Type B pancreatic cell (in vitro differentiated cells): ENCODE results near the gene GRIN2A. TPM values are rescaled to one million over a fixed set of nuclear protein-coding genes. Genes with fewer than 3 reads are reported as not detected.

ENCODE experiments used
- DNase-seq: peaks from one replicate; pipeline ENCODE4 v3.0.0; 2021; ENCODE audit warnings: mixed read lengths; ENCODE audit not compliant: unreplicated experiment; ENCODE audit errors: extremely low spot score
- H3K27ac Mint-ChIP-seq: 2 replicates; pipeline ENCODE4 v1.8.0; 2021; ENCODE audit warnings: mild to moderate bottlenecking, mixed read lengths
- H3K27me3 Mint-ChIP-seq: 2 replicates; pipeline ENCODE4 v1.8.0; 2021; ENCODE audit warnings: mixed read lengths
- H3K36me3 Mint-ChIP-seq: 2 replicates; pipeline ENCODE4 v1.8.0; 2021; ENCODE audit warnings: mixed read lengths
- H3K4me1 Mint-ChIP-seq: one replicate; pipeline ENCODE4 v1.8.0; 2021; ENCODE audit warnings: mixed read lengths; ENCODE audit not compliant: unreplicated experiment
- H3K4me3 Mint-ChIP-seq: 2 replicates; pipeline ENCODE4 v1.8.0; 2021; ENCODE audit warnings: mild to moderate bottlenecking, mixed read lengths
- H3K9me3 Mint-ChIP-seq: 2 replicates; pipeline ENCODE4 v1.8.0; 2021; ENCODE audit warnings: mixed read lengths
- total RNA-seq: library from RNA; stranded (reverse); gene quantifications from 2 replicates; pipeline ENCODE4 v1.2.1, GENCODE V29; 2021; ENCODE audit warnings: low replicate concordance
- TF ChIP-seq, protein P1 (sequence below): fragments of 200-600 bp; sonication (generic); conservative IDR thresholded peaks from 2 replicates; pipeline ENCODE4 v1.5.0; 2021; ENCODE audit warnings: antibody characterized with exemption, mild to moderate bottlenecking

GRIN2A gene
- total RNA-seq, 1 donor from 2014 or later: 7.1 TPM

DNA sequence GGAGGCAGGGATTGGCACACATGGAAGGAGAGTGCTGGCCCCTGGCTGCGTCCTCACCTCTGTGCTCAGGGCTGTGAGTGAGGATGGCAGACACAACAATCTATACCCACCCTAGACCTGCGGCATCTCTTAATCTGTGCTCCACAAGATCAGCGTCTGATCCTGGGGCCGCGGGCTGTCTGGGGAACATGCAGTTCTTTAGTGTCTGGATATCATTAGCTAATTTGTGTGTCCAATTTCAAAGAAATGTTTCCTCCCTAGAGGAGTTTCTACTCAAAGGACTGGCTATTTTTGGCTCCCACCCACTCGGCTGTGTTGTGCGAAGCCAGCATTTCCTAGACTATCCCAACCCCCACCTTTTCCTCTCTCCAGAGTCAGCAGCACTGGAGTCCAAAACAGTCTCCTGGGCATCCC lies 93.8 kb downstream of the GRIN2A start:
- Mint-ChIP-seq H3K4me1 (peaks cover 7% of the 10 kb centered on the region), H3K4me3 (peak overlapping the region; percentile 2), H3K9me3 (no peaks in the 10 kb centered on the region), H3K36me3 (peaks cover 2% of the 10 kb centered on the region), H3K27ac (no peak overlapping the region), H3K27me3 (peaks cover 29% of the 10 kb centered on the region)
- DNase-seq: no peak
- TF ChIP-seq, protein P1, sequence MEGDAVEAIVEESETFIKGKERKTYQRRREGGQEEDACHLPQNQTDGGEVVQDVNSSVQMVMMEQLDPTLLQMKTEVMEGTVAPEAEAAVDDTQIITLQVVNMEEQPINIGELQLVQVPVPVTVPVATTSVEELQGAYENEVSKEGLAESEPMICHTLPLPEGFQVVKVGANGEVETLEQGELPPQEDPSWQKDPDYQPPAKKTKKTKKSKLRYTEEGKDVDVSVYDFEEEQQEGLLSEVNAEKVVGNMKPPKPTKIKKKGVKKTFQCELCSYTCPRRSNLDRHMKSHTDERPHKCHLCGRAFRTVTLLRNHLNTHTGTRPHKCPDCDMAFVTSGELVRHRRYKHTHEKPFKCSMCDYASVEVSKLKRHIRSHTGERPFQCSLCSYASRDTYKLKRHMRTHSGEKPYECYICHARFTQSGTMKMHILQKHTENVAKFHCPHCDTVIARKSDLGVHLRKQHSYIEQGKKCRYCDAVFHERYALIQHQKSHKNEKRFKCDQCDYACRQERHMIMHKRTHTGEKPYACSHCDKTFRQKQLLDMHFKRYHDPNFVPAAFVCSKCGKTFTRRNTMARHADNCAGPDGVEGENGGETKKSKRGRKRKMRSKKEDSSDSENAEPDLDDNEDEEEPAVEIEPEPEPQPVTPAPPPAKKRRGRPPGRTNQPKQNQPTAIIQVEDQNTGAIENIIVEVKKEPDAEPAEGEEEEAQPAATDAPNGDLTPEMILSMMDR: no peak

GRCh38 chr16:10087151-10087550 lies 95.1 kb downstream of the GRIN2A start:
- Mint-ChIP-seq H3K4me1 (peaks cover 9% of the 10 kb centered on the region), H3K9me3 (no peaks in the 10 kb centered on the region), H3K36me3 (peaks cover 4% of the 10 kb centered on the region), H3K27ac (no peak overlapping the region), H3K4me3 (no peak overlapping the region), H3K27me3 (peaks cover 30% of the 10 kb centered on the region)
- TF ChIP-seq, protein P1: no peak
- no peak for DNase-seq

DNA sequence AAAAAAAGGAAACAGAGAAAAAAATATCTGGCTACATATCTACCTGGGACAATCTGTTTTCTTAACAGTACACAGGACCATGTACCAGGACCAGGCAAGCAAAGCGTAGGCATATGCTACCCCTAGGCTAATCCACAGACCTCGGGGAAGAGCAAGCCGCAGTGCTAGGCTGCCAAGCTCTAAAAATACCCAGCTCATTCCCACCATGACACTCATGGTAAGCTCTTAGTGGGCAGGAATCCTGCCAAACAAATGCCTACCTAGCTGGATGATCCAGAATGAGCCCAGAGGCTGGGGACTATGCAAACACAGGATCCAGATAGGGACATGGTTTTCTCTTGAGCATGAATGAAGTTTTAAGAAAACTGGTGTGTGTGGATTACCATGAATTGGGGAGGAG lies 95.6 kb downstream of the GRIN2A start:
- Mint-ChIP-seq H3K4me3 (no peak overlapping the region), H3K4me1 (peaks cover 9% of the 10 kb centered on the region), H3K27me3 (peaks cover 30% of the 10 kb centered on the region), H3K9me3 (no peaks in the 10 kb centered on the region), H3K36me3 (peaks cover 4% of the 10 kb centered on the region), H3K27ac (no peak overlapping the region)
- TF ChIP-seq, protein P1: no peak
- no peak for DNase-seq

DNA sequence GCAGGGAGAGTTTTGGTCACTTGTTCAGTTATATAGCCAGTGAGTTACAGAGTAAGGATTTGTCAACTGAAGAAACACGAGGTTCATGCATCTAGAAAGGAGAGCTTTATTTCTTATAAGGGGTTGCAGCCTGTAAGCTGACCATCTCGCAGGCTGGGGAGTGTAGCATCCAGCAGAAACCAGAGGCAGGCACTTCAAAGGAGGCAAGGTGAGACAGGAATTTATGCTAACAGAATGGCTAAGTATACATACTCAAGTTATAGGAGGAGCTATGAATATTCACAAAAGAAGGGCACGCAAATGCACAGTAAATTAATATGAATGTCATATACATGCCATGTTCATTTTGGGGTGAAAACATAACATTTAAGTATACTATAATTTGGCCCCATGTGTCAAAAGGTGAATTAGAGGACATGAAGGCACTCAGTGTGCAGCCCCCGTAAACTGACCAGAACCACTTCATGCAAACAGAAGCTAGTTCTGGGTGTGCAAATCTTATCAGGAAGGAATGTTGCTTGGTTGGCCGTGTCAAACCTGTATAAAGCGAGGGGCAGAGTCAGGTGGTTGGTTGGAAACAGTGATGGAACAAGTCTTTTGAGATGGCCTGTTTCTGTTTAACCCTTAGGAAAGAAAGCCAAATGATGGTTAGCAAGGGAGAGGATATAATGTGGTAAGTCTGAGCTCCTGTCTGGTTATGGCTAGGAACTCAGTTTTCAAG lies 97.0 kb downstream of the GRIN2A start:
- no peaks in the 10 kb centered on the region for H3K9me3 Mint-ChIP-seq
- H3K4me3 Mint-ChIP-seq: no peak overlapping the region
- peaks cover 19% of the 10 kb centered on the region for H3K4me1 Mint-ChIP-seq
- DNase-seq: no peak
- H3K27me3 Mint-ChIP-seq: peaks cover 30% of the 10 kb centered on the region
- no peak overlapping the region for H3K27ac Mint-ChIP-seq
- H3K36me3 Mint-ChIP-seq: peaks cover 4% of the 10 kb centered on the region
- TF ChIP-seq, protein P1: no peak

DNA sequence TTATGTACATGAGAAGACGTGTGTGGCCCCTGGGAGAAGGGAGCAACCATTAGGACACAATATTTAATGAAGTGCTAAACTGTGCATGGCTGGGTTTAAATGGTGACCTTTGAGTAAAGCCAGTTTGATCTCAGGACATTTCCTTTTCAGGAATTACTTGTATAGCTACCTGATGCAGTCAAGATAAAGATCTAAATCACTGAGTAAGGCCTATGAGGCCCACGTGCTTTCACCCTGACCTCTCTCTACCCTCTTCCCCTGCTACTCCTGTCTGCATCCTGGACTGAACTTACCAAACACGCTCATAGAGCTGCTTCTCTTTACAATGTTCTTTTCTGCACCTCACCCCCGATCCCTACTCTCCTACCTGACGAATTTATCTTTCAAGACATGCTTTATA lies 98.9 kb downstream of the GRIN2A start:
- peaks cover 25% of the 10 kb centered on the region for H3K27me3 Mint-ChIP-seq
- TF ChIP-seq, protein P1: no peak
- no peak for DNase-seq
- H3K9me3 Mint-ChIP-seq: no peaks in the 10 kb centered on the region
- H3K4me1 Mint-ChIP-seq: peaks cover 17% of the 10 kb centered on the region
- H3K4me3 Mint-ChIP-seq: no peak overlapping the region
- H3K36me3 Mint-ChIP-seq: peaks cover 4% of the 10 kb centered on the region
- H3K27ac Mint-ChIP-seq: no peak overlapping the region
